ENCODE data around the gene ABCG2.

Gene ABCG2

DNA sequence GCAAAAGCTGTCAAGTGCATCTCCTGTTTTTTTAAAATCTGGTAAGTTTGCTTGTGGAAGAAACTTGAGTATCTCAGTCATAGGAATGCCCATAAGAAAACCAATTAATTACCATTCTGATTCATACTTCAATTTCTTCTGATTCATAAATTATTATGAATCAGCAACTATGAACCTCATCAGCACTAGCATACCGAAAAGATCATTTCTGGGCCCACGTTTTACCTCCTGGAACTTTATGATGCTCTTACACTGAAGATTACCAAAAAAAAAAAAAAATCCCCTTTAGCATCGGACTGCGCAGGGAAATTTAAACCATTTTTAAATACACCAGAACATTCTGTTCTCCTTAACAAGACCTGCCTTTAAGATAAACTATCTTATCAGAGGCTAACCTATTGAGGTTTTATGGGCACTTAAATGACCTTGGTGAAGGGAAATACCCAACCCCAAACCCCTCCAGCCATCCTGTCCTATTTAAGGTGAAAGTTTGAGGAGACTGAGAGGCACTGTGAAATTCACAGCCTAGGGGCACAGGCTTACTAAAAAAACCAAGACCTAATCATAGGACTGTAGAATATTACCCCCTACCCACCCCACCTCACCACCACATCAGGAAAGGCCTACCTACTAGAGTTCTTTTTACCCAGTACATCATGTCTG lies 38.2 kb upstream of the ABCG2 start:
- Histone ChIP-seq H3K27ac (no peak overlapping the region), H3K4me3 (ENCODE audit: low read depth, low read length) (no peak overlapping the region), H3K36me3 (no peaks in the 10 kb centered on the region), H3K27me3 (ENCODE audit: insufficient read depth, low read depth, severe bottlenecking) (no peaks in the 10 kb centered on the region), H3K9me3 (ENCODE audit: severe bottlenecking) (no peaks in the 10 kb centered on the region)
- TF ChIP-seq, protein P1, sequence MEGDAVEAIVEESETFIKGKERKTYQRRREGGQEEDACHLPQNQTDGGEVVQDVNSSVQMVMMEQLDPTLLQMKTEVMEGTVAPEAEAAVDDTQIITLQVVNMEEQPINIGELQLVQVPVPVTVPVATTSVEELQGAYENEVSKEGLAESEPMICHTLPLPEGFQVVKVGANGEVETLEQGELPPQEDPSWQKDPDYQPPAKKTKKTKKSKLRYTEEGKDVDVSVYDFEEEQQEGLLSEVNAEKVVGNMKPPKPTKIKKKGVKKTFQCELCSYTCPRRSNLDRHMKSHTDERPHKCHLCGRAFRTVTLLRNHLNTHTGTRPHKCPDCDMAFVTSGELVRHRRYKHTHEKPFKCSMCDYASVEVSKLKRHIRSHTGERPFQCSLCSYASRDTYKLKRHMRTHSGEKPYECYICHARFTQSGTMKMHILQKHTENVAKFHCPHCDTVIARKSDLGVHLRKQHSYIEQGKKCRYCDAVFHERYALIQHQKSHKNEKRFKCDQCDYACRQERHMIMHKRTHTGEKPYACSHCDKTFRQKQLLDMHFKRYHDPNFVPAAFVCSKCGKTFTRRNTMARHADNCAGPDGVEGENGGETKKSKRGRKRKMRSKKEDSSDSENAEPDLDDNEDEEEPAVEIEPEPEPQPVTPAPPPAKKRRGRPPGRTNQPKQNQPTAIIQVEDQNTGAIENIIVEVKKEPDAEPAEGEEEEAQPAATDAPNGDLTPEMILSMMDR (IDR thresholded peaks at IDR 0.05; ENCODE audit: low read depth, low read length) = no peak
- no peak for DNase-seq

DNA sequence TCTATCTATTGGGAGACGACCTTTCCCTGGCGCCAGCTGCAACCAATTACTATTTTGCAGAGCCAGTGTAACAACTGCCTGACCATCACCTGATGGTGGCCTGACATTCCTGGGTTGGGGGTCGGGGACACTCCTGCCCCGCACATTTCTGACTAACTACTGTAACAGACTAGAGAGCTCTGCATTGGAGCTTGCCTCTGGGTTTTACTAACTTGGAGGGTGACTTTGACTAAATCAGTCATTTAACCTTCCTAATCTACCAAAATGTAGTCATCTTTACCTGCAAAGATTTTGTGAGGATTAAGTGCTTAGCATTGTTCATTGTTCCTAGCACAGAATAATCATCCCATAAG lies 37.5 kb upstream of the ABCG2 start:
- DNase-seq = no peak
- Histone ChIP-seq H3K36me3 (no peaks in the 10 kb centered on the region), H3K4me3 (ENCODE audit: low read depth, low read length) (no peak overlapping the region), H3K27ac (no peak overlapping the region), H3K9me3 (ENCODE audit: severe bottlenecking) (no peaks in the 10 kb centered on the region), H3K27me3 (ENCODE audit: insufficient read depth, low read depth, severe bottlenecking) (no peaks in the 10 kb centered on the region)
- TF ChIP-seq, protein P1 (IDR thresholded peaks at IDR 0.05; ENCODE audit: low read depth, low read length) = no peak

DNA sequence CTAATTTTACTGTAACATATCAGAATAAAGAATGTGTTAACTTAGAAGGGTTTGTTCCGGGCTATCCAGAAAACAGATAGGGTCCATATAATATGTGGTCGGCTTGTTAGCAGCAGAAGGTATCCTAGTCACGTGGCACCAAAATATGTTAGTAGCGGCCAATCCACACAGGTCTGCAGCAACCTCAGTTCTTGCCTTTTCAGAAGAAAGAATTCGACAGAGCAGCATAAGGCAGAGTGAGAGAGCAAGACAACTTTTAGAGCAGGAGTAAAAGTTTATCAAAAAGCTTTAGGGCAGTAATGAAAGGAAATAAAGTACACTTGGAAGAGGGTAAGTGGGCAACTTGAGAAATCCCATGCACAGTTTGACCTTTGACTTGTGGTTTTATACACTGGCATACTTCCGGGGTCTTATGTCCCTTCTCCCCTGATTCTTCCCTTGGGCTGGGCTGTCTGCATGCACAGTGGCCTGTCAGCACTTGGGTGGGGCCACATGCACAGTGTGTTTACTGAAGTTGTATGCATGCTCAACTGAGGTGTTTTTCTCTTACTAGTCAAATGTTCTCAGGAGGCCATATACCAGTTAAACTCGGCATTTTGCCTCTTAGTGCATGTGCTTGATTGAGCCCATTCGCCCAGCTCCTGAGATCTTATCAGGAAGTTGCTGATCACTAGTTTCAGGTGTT lies 37.0 kb upstream of the ABCG2 start:
- DNase-seq = no peak
- TF ChIP-seq, protein P1 (IDR thresholded peaks at IDR 0.05; ENCODE audit: low read depth, low read length) = no peak
- H3K27ac ChIP-seq = no peak overlapping the region

DNA sequence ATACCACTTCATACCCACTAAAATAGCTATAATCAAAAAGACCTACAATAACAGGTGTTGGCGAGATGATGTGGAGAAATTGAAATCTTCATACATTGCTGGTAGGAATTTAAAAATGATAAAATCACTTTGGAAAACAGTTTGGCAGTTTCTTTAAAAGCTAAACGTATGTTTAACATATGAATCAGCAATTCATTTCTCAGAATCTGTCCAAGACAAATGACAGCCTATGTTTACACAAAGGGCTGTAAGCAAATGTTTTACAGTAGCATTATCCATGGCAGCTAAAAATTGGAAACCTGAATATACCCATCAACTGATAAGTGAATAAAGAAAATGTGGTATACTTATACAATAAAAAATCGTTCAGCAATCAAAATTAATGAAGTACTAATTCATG lies 33.0 kb upstream of the ABCG2 start:
- Histone ChIP-seq H3K27ac (no peak overlapping the region), H3K9me3 (ENCODE audit: severe bottlenecking) (no peaks in the 10 kb centered on the region), H3K27me3 (ENCODE audit: insufficient read depth, low read depth, severe bottlenecking) (no peaks in the 10 kb centered on the region), H3K4me3 (ENCODE audit: low read depth, low read length) (no peak overlapping the region), H3K36me3 (no peaks in the 10 kb centered on the region)
- no peak for DNase-seq
- TF ChIP-seq, protein P1 (IDR thresholded peaks at IDR 0.05; ENCODE audit: low read depth, low read length) = no peak

More for the DNA sequence above, 37.0 kb upstream of the ABCG2 start:
- Histone ChIP-seq H3K36me3 (no peaks in the 10 kb centered on the region), H3K9me3 (ENCODE audit: severe bottlenecking) (no peaks in the 10 kb centered on the region), H3K27me3 (ENCODE audit: insufficient read depth, low read depth, severe bottlenecking) (no peaks in the 10 kb centered on the region), H3K4me3 (ENCODE audit: low read depth, low read length) (no peak overlapping the region)

DNA sequence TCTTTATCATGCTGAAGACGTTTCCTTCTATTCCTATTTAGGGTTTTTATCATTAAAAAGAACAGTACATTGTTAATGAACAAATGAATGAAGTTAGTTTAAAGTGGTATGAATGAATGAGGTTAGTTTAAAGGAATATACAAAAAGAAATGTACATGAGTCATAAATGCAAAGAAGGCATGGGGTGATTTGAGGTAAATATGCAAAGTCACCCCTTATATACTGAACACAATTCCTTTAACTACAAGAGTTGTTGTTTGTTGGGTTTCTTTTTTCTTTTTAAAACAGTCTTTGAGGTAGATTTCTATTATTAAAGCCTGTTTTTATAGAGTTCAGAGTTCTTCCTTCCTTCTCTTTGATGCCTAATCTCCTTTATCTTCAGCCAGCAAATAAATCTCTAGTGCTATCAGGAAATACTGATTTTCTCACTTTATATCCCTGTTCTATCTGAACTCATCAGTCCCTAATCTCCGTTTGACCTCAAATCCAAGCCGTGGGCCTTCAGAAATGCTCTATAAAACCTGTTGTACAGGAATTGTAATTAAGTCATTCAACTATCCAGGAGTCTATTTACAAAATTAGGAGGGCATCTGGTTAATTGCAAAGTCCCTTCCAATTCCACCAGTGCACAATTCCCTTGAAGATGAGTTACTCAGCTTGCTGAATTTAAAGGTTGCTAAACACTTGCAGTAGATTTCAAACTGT lies 31.6 kb upstream of the ABCG2 start:
- no peaks in the 10 kb centered on the region for H3K27me3 ChIP-seq (ENCODE audit: insufficient read depth, low read depth, severe bottlenecking)
- TF ChIP-seq, protein P1 (IDR thresholded peaks at IDR 0.05; ENCODE audit: low read depth, low read length) = no peak
- no peak overlapping the region for H3K27ac ChIP-seq
- H3K4me3 ChIP-seq (ENCODE audit: low read depth, low read length) = no peak overlapping the region
- no peaks in the 10 kb centered on the region for H3K9me3 ChIP-seq (ENCODE audit: severe bottlenecking)
- no peak for DNase-seq
- H3K36me3 ChIP-seq = no peaks in the 10 kb centered on the region
